OCI-LY7 (cell line): ENCODE measurements around the gene NKX6-2.

Experiments
- EZH2phosphoT487 ChIP-seq: fragments of 200-600 bp; sonication (generic); IDR thresholded peaks from 2 replicates; pipeline ENCODE4 v1.6.1; 2018; ENCODE audit warnings: low read depth, borderline replicate concordance, mild to moderate bottlenecking, mixed run types, antibody characterized with exemption, low read length, moderate library complexity, mixed read lengths
- TF ChIP-seq, protein P1 (sequence below): fragments of 200-600 bp; sonication (generic); conservative IDR thresholded peaks from 2 replicates; pipeline ENCODE4 v1.5.1; 2014; ENCODE audit warnings: mild to moderate bottlenecking, antibody characterized with exemption, low read length, moderate library complexity, mixed read lengths

DNA sequence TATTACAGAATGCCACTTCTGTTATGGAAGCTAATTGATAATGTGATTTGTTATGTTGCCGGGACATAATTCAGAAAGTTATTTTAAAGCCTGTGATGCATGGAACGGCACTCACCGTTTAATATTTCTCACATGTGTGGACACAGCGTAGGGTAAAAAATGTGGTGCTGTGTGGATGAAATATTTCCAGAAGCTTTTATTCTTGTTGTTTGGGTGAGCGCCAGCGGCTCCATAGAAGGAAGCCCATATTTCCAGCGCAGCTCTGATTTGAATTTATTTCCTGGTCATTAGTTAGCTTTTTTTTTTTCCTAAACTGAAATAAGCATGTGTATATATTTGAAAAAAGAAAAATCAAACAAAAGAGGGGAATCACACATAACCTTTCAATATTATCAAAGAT is 20.2 kb upstream of the NKX6-2 start:
- TF ChIP-seq, protein P1, sequence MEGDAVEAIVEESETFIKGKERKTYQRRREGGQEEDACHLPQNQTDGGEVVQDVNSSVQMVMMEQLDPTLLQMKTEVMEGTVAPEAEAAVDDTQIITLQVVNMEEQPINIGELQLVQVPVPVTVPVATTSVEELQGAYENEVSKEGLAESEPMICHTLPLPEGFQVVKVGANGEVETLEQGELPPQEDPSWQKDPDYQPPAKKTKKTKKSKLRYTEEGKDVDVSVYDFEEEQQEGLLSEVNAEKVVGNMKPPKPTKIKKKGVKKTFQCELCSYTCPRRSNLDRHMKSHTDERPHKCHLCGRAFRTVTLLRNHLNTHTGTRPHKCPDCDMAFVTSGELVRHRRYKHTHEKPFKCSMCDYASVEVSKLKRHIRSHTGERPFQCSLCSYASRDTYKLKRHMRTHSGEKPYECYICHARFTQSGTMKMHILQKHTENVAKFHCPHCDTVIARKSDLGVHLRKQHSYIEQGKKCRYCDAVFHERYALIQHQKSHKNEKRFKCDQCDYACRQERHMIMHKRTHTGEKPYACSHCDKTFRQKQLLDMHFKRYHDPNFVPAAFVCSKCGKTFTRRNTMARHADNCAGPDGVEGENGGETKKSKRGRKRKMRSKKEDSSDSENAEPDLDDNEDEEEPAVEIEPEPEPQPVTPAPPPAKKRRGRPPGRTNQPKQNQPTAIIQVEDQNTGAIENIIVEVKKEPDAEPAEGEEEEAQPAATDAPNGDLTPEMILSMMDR = no peak
- no peak for TF ChIP-seq EZH2phosphoT487
